ENCODE data around the gene PRSS27.
"Not testable (repeated sequence)": the region's sequence is repeated elsewhere in the genome, so short reads cannot be mapped to it uniquely, and the experiment has no call there.

Gene PRSS27

GRCh38 chr16:2721634-2722173 is 1.7 kb upstream of the PRSS27 start:
- not testable (repeated sequence) for DNase-seq

GRCh38 chr16:2720719-2721633 is 952 bp upstream of the PRSS27 start:
- DNase-seq = peak; percentile 74 to 96 (median 82)

- DNase-seq = no peak
Observed at GRCh38 chr16:2719328-2720063, 528 bp downstream of the PRSS27 start.

GRCh38 chr16:2717383-2718263 is 2.4 kb downstream of the PRSS27 start:
- DNase-seq = no peak

- DNase-seq = no peak
Observed at GRCh38 chr16:2716948-2717347, 3.1 kb downstream of the PRSS27 start.

- DNase-seq = no peak
Observed at GRCh38 chr16:2715966-2716885, 3.8 kb downstream of the PRSS27 start.

- DNase-seq = peak; percentile 63 to 83 (median 78)
Observed at GRCh38 chr16:2715519-2715918, 4.5 kb downstream of the PRSS27 start.

- peak in 1 of 5 experiments; percentile 3 for DNase-seq
Observed at GRCh38 chr16:2715064-2715463, 5.0 kb downstream of the PRSS27 start.

GRCh38 chr16:2713985-2714774 is 5.8 kb downstream of the PRSS27 start:
- peak in 1 of 5 experiments; percentile 7 for DNase-seq

- no peak for DNase-seq
Observed at GRCh38 chr16:2713523-2713922, 6.5 kb downstream of the PRSS27 start.

- DNase-seq = no peak
Observed at GRCh38 chr16:2712546-2712945, 7.5 kb downstream of the PRSS27 start.

GRCh38 chr16:2712063-2712441 is 8.0 kb downstream of the PRSS27 start:
- DNase-seq = no peak

GRCh38 chr16:2711370-2712062 is 8.5 kb downstream of the PRSS27 start:
- no peak for DNase-seq

- no peak for DNase-seq
Observed at GRCh38 chr16:2710711-2711231, 9.3 kb downstream of the PRSS27 start.

GRCh38 chr16:2710021-2710710 is 9.9 kb downstream of the PRSS27 start:
- no peak for DNase-seq

GRCh38 chr16:2709588-2709984 is 10.4 kb downstream of the PRSS27 start:
- DNase-seq = no peak

- DNase-seq = no peak
Observed at GRCh38 chr16:2708955-2709587, 11.0 kb downstream of the PRSS27 start.

- no peak for DNase-seq
Observed at GRCh38 chr16:2708290-2708639, 11.8 kb downstream of the PRSS27 start.
